Kasumi-1 (cell line): ENCODE measurements around the gene SPATA2.
"Not testable (repeated sequence)": the region's sequence is repeated elsewhere in the genome, so short reads cannot be mapped to it uniquely, and the experiment has no call there.

Experiments used
- DNase-seq, 2 experiments: peaks; one replicate each; lab custom pipeline; 2025; lab: John Stamatoyannopoulos, UW

The SPATA2 gene

GRCh38 chr20:49901588-49901987, 13.7 kb downstream of the SPATA2 start:
- no peak for DNase-seq

- no peak for DNase-seq
Observed at GRCh38 chr20:49899541-49900383, 15.6 kb downstream of the SPATA2 start.

- DNase-seq: peak in 1 of 2 experiments; percentile 8
Observed at GRCh38 chr20:49896204-49896603, 19.1 kb downstream of the SPATA2 start.

GRCh38 chr20:49895474-49896093, 19.7 kb downstream of the SPATA2 start:
- DNase-seq: not testable (repeated sequence)

GRCh38 chr20:49894073-49894470, 21.3 kb downstream of the SPATA2 start:
- no peak for DNase-seq

GRCh38 chr20:49893242-49894072, 21.9 kb downstream of the SPATA2 start:
- no peak for DNase-seq

- DNase-seq: no peak
Observed at GRCh38 chr20:49892817-49893216, 22.5 kb downstream of the SPATA2 start.

GRCh38 chr20:49892260-49892659, 23.1 kb downstream of the SPATA2 start:
- DNase-seq: no peak

- DNase-seq: no peak
Observed at GRCh38 chr20:49891476-49892110, 23.7 kb downstream of the SPATA2 start.

GRCh38 chr20:49890471-49891361, 24.6 kb downstream of the SPATA2 start:
- DNase-seq: no peak

- no peak for DNase-seq
Observed at GRCh38 chr20:49889935-49890333, 25.4 kb downstream of the SPATA2 start.

GRCh38 chr20:49889001-49889934, 26.1 kb downstream of the SPATA2 start:
- DNase-seq: peak in 1 of 2 experiments; percentile 6

- peak; percentile 60 to 78 for DNase-seq
Observed at GRCh38 chr20:49888212-49889000, 26.9 kb downstream of the SPATA2 start.

- no peak for DNase-seq
Observed at GRCh38 chr20:49887251-49888211, 27.8 kb downstream of the SPATA2 start.

- DNase-seq: no peak
Observed at GRCh38 chr20:49886571-49887213, 28.6 kb downstream of the SPATA2 start.

- no peak for DNase-seq
Observed at GRCh38 chr20:49885558-49886332, 29.6 kb downstream of the SPATA2 start.
